ENCODE data around the gene GPAT2. TPM values are rescaled to one million over a fixed set of nuclear protein-coding genes. Genes with fewer than 3 reads are reported as not detected.
"Not testable (repeated sequence)": the region's sequence is repeated elsewhere in the genome, so short reads cannot be mapped to it uniquely, and the experiment has no call there.

The GPAT2 gene
- total RNA-seq, 1 donor from 2014 or later, result not detected

- H3K4me2 ChIP-seq, result no peak overlapping the region
- H3K36me3 Mint-ChIP-seq, result no peaks in the 10 kb centered on the region
- H4K20me1 ChIP-seq (ENCODE audit: low read depth), result no peaks in the 10 kb centered on the region
- TF ChIP-seq EZH2phosphoT487 (IDR thresholded peaks at IDR 0.05), result no peak
- TF ChIP-seq EZH2 (IDR thresholded peaks at IDR 0.05), result no peak
- TF ChIP-seq CTCF (IDR thresholded peaks at IDR 0.05), result no peak
- no peak overlapping the region for H2AFZ ChIP-seq (replicated peaks)
- DNase-seq (ENCODE audit: low spot score), result no peak
- H3K4me1 ChIP-seq, result no peaks in the 10 kb centered on the region
- no peaks in the 10 kb centered on the region for H3K36me3 ChIP-seq
- H3K4me1 Mint-ChIP-seq, result no peaks in the 10 kb centered on the region
- H3K9ac ChIP-seq, result no peak overlapping the region
- H3K27me3 Mint-ChIP-seq (ENCODE audit: insufficient read depth, low read depth), result no peaks in the 10 kb centered on the region
- no peak overlapping the region for H3K27ac ChIP-seq
- H3F3A ChIP-seq (ENCODE audit: low read depth), result no peaks in the 10 kb centered on the region
- H3K79me2 ChIP-seq (ENCODE audit: low read depth), result no peaks in the 10 kb centered on the region
- H3K9me3 Mint-ChIP-seq, result no peaks in the 10 kb centered on the region
- H3K27ac Mint-ChIP-seq, result no peak overlapping the region
- H3K9me3 ChIP-seq (ENCODE audit: low read depth), result no peaks in the 10 kb centered on the region
- H3K4me3 Mint-ChIP-seq, result no peak overlapping the region
- H3K4me3 ChIP-seq, result no peak overlapping the region
- no peaks in the 10 kb centered on the region for H3K27me3 ChIP-seq
Observed at GRCh38 chr2:96065381-96065930, 30.7 kb upstream of the GPAT2 start.

GRCh38 chr2:96064760-96065159 lies 30.0 kb upstream of the GPAT2 start:
- not testable (repeated sequence) for H3K27me3 Mint-ChIP-seq (ENCODE audit: insufficient read depth, low read depth); H3K4me3 Mint-ChIP-seq; H3K4me3 ChIP-seq; H3K9ac ChIP-seq; H3K9me3 ChIP-seq (ENCODE audit: low read depth); DNase-seq (ENCODE audit: low spot score); H4K20me1 ChIP-seq (ENCODE audit: low read depth); H3K27me3 ChIP-seq; H3F3A ChIP-seq (ENCODE audit: low read depth); H3K4me1 ChIP-seq; H3K4me2 ChIP-seq; H3K27ac Mint-ChIP-seq; H3K79me2 ChIP-seq (ENCODE audit: low read depth); H3K36me3 Mint-ChIP-seq; H2AFZ ChIP-seq (replicated peaks); H3K9me3 Mint-ChIP-seq; H3K36me3 ChIP-seq; H3K4me1 Mint-ChIP-seq; H3K27ac ChIP-seq

GRCh38 chr2:96064047-96064675 lies 29.4 kb upstream of the GPAT2 start:
- not testable (repeated sequence) for H3K4me3 Mint-ChIP-seq; H3K27me3 Mint-ChIP-seq (ENCODE audit: insufficient read depth, low read depth); H3K9me3 Mint-ChIP-seq; H4K20me1 ChIP-seq (ENCODE audit: low read depth); DNase-seq (ENCODE audit: low spot score); H3K9me3 ChIP-seq (ENCODE audit: low read depth); H3K27me3 ChIP-seq; H2AFZ ChIP-seq (replicated peaks); H3K27ac ChIP-seq; H3K9ac ChIP-seq; H3K4me2 ChIP-seq; H3F3A ChIP-seq (ENCODE audit: low read depth); H3K79me2 ChIP-seq (ENCODE audit: low read depth); H3K4me1 ChIP-seq; H3K36me3 ChIP-seq; H3K36me3 Mint-ChIP-seq; H3K4me1 Mint-ChIP-seq; H3K4me3 ChIP-seq; H3K27ac Mint-ChIP-seq

- not testable (repeated sequence) for H3K4me3 Mint-ChIP-seq; H3K4me2 ChIP-seq; H4K20me1 ChIP-seq (ENCODE audit: low read depth); H3K36me3 Mint-ChIP-seq; H3K27me3 ChIP-seq; H3F3A ChIP-seq (ENCODE audit: low read depth); H3K79me2 ChIP-seq (ENCODE audit: low read depth); H3K27ac Mint-ChIP-seq; H3K9me3 Mint-ChIP-seq; H2AFZ ChIP-seq (replicated peaks); H3K4me1 Mint-ChIP-seq; H3K27me3 Mint-ChIP-seq (ENCODE audit: insufficient read depth, low read depth); H3K9ac ChIP-seq; H3K4me1 ChIP-seq; H3K9me3 ChIP-seq (ENCODE audit: low read depth); H3K27ac ChIP-seq; H3K36me3 ChIP-seq; H3K4me3 ChIP-seq
- DNase-seq (ENCODE audit: low spot score), result peak; percentile 46
- TF ChIP-seq CTCF (IDR thresholded peaks at IDR 0.05), result peak; percentile 18
Observed at GRCh38 chr2:96063116-96063899, 28.6 kb upstream of the GPAT2 start.

- H3K79me2 ChIP-seq (ENCODE audit: low read depth); H3K27ac Mint-ChIP-seq; H4K20me1 ChIP-seq (ENCODE audit: low read depth); H3K9me3 Mint-ChIP-seq; H3K4me3 Mint-ChIP-seq; H3K36me3 ChIP-seq; H3K4me1 ChIP-seq; H3K4me1 Mint-ChIP-seq; H3K27ac ChIP-seq; DNase-seq (ENCODE audit: low spot score); H3K4me2 ChIP-seq; H3F3A ChIP-seq (ENCODE audit: low read depth); H2AFZ ChIP-seq (replicated peaks); H3K9ac ChIP-seq; H3K4me3 ChIP-seq; H3K9me3 ChIP-seq (ENCODE audit: low read depth); H3K27me3 ChIP-seq; H3K36me3 Mint-ChIP-seq; H3K27me3 Mint-ChIP-seq (ENCODE audit: insufficient read depth, low read depth): not testable (repeated sequence)
Observed at GRCh38 chr2:96062483-96062882, 27.8 kb upstream of the GPAT2 start.

GRCh38 chr2:96061901-96062300 lies 27.2 kb upstream of the GPAT2 start:
- H4K20me1 ChIP-seq (ENCODE audit: low read depth); H3K9me3 ChIP-seq (ENCODE audit: low read depth); H3K4me2 ChIP-seq; H3K79me2 ChIP-seq (ENCODE audit: low read depth); H3K27ac Mint-ChIP-seq; H3K9me3 Mint-ChIP-seq; H3K4me1 Mint-ChIP-seq; H3K27ac ChIP-seq; DNase-seq (ENCODE audit: low spot score); H3K4me3 ChIP-seq; H2AFZ ChIP-seq (replicated peaks); H3K4me3 Mint-ChIP-seq; H3K27me3 ChIP-seq; H3K36me3 Mint-ChIP-seq; H3K9ac ChIP-seq; H3K27me3 Mint-ChIP-seq (ENCODE audit: insufficient read depth, low read depth); H3F3A ChIP-seq (ENCODE audit: low read depth); H3K36me3 ChIP-seq; H3K4me1 ChIP-seq: not testable (repeated sequence)
